ENCODE measurements around the gene TFAM.

Gene TFAM

GRCh38 chr10:58444876-58445275 is 59.7 kb downstream of the TFAM start:
- H3K27ac ChIP-seq (ENCODE audit: low read length): no peak overlapping the region
- H3K9me3 ChIP-seq (ENCODE audit: control insufficient read depth, insufficient read depth, low read length): no peaks in the 10 kb centered on the region

DNA sequence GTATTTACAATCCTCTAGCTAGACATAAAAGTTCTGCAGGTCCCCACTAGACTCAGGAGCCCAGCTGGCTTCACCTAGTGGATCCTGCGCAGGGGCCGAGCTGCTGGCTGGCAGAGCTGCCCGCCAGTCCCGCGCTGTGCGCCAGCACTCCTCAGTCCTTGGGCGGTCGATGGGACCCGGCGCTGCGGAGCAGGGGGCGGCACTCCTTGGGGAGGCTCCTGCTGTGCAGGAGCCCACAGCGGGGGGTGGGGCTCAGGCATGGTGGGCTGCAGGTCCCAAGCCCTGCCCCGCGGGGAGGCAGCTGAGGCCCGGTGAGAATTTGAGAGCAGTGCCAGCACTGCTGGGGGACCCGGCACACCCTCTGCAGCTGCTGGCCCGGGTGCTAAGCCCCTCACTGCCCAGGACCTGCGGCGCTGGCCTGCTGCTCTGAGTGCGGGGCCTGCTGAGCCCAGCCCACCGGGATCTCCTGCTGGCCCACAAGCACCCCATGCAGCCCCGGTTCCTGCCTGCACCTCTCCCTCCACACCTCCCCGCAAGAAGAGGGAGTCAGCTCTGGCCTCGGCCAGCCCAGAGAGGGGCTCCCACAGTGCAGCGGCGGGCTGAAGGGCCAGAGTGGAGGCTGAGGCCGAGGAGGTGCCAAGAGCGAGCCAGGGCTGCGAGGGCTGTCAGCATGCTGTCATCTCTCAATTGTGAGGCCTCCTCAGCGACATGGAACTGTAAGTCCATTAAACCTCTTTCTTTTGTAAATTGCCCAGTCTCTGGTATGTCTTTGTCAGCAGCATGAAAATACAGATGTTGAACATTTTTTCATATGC is 63.1 kb downstream of the TFAM start:
- DNase-seq (ENCODE audit: low read depth, low spot score): no peak
- H3K27ac ChIP-seq (ENCODE audit: low read length): no peak overlapping the region
- WGBS (ENCODE audit: insufficient coverage, insufficient read length): no CpG with 5 or more reads among the region's 31 CpGs
- H3K36me3 ChIP-seq (ENCODE audit: control insufficient read depth, insufficient read depth, low read length): no peaks in the 10 kb centered on the region
- no peak overlapping the region for H3K4me3 ChIP-seq (ENCODE audit: low read length)
- H3K9me3 ChIP-seq (ENCODE audit: control insufficient read depth, insufficient read depth, low read length): no peaks in the 10 kb centered on the region
- H3K27me3 ChIP-seq (ENCODE audit: control insufficient read depth, insufficient read depth, low read length): no peaks in the 10 kb centered on the region
- H3K4me1 ChIP-seq (ENCODE audit: control insufficient read depth, insufficient read depth, low read length): no peaks in the 10 kb centered on the region

More at GRCh38 chr10:58444876-58445275, 59.7 kb downstream of the TFAM start:
- Histone ChIP-seq H3K4me1 (ENCODE audit: control insufficient read depth, insufficient read depth, low read length) (no peaks in the 10 kb centered on the region), H3K27me3 (ENCODE audit: control insufficient read depth, insufficient read depth, low read length) (no peaks in the 10 kb centered on the region), H3K4me3 (ENCODE audit: low read length) (no peak overlapping the region), H3K36me3 (ENCODE audit: control insufficient read depth, insufficient read depth, low read length) (no peaks in the 10 kb centered on the region)
- no CpG with 5 or more reads among the region's 6 CpGs for WGBS (ENCODE audit: insufficient coverage, insufficient read length)
- DNase-seq (ENCODE audit: low read depth, low spot score): no peak

Data from iPS DF 6.9 (cell line).